ENCODE data around the gene TLCD1. TPM values are rescaled to one million over a fixed set of nuclear protein-coding genes. Genes with fewer than 3 reads are reported as not detected.

TLCD1 gene
- total RNA-seq, 2 donors from 2014 or later, result 2.0 to 3.1 TPM

- DNase-seq, result peak in 2 of 4 donors; percentile 19 to 39
- no peak for ATAC-seq
- TF ChIP-seq POLR2A (IDR thresholded peaks at IDR 0.05) (no peak), CTCF (IDR thresholded peaks at IDR 0.05) (no peak)
- Histone ChIP-seq H3K27ac (peak overlapping the region in 2 of 4 donors; percentile 71 to 79), H3K27me3 (peaks cover 0 to 3% of the 10 kb centered on the region in 2 donors), H3K36me3 (replicated peaks in 1 of 2; ENCODE audit: insufficient read depth in 1 of 2, low read depth in 2 of 2) (no peaks in the 10 kb centered on the region), H3K4me1 (peaks cover 14% of the 10 kb centered on the region), H3K4me3 (no peak overlapping the region), H3K9me3 (no peaks in the 10 kb centered on the region)
- intact Hi-C loops (cut with DNase I), result loop anchor here (5.0 kb wide), 1 partner anchor 50 kb away; the partner anchor contains the start of genes SDF2 and SUPT6H
- WGBS, 2 donors, result 50 to 61% methylated on average over 29 to 33 of the region's 34 CpGs
Observed at GRCh38 chr17:28712032-28712704, 13.9 kb downstream of the TLCD1 start.

- no peaks in the 10 kb centered on the region for H3K9me3 ChIP-seq
- WGBS, 2 donors, result 7 to 10% methylated on average over 20 of the region's 20 CpGs
- peak in 1 of 4 donors; percentile 25 for DNase-seq
- intact Hi-C loops (cut with DNase I), result loop anchor here (5.0 kb wide), 1 partner anchor 49 kb away; the partner anchor contains the start of genes SDF2 and SUPT6H
- peaks cover 14% of the 10 kb centered on the region for H3K4me1 ChIP-seq
- peak within 1 kb of the TSS in 1 of 2 donors; percentile 16 for H3K4me3 ChIP-seq
- no peaks in the 10 kb centered on the region for H3K36me3 ChIP-seq (replicated peaks in 1 of 2; ENCODE audit: insufficient read depth in 1 of 2, low read depth in 2 of 2)
- peak within 1 kb of the TSS; percentile 39 to 79 (median 56) for H3K27ac ChIP-seq
- TF ChIP-seq CTCF (IDR thresholded peaks at IDR 0.05) (no peak), POLR2A (IDR thresholded peaks at IDR 0.05) (no peak)
- no peak for ATAC-seq
- H3K27me3 ChIP-seq, result no peaks in the 10 kb centered on the region
Observed at GRCh38 chr17:28711723-28712031, 14.4 kb downstream of the TLCD1 start, which contains the start of gene PROCA1. TSS of gene PROCA1 (minus strand) at chr17:28711888. CDS start at chr17:28711660, 228 bp downstream.

- DNase-seq (peak; percentile 80 to 84 (median 82)), ATAC-seq (peak; percentile 94)
- WGBS, 2 donors, result 6 to 10% methylated on average over 16 to 73 of the region's 74 CpGs
- Histone ChIP-seq H3K4me1 (peaks cover 14% of the 10 kb centered on the region), H3K36me3 (replicated peaks in 1 of 2; ENCODE audit: insufficient read depth in 1 of 2, low read depth in 2 of 2) (no peaks in the 10 kb centered on the region), H3K4me3 (peak overlapping the region in 1 of 2 donors; percentile 16), H3K9me3 (no peaks in the 10 kb centered on the region), H3K27ac (peak overlapping the region; percentile 39 to 79 (median 56)), H3K27me3 (no peaks in the 10 kb centered on the region)
- no peak for TF ChIP-seq CTCF (IDR thresholded peaks at IDR 0.05)
- TF ChIP-seq POLR2A (IDR thresholded peaks at IDR 0.05), result peak; percentile 36 to 70 (median 69)
- intact Hi-C loops (cut with DNase I), result loop anchor here (5.0 kb wide), 1 partner anchor 49 kb away; the partner anchor contains the start of genes SDF2 and SUPT6H
Observed at GRCh38 chr17:28710861-28711722, 14.9 kb downstream of the TLCD1 start.

GRCh38 chr17:28707339-28707720 is 18.7 kb downstream of the TLCD1 start:
- no peak for TF ChIP-seq CTCF (IDR thresholded peaks at IDR 0.05)
- no peak for TF ChIP-seq POLR2A (IDR thresholded peaks at IDR 0.05)
- H3K36me3 ChIP-seq (replicated peaks in 1 of 2; ENCODE audit: insufficient read depth in 1 of 2, low read depth in 2 of 2), result peaks cover 0 to 6% of the 10 kb centered on the region in 2 donors
- no peak overlapping the region for H3K4me3 ChIP-seq
- no peak overlapping the region for H3K27ac ChIP-seq
- ATAC-seq (no peak), DNase-seq (no peak)
- no peaks in the 10 kb centered on the region for H3K9me3 ChIP-seq
- 62 to 74% methylated on average over 2 of the region's 2 CpGs for WGBS, 2 donors
- H3K27me3 ChIP-seq, result no peaks in the 10 kb centered on the region
- intact Hi-C loops (cut with DNase I), result no loop called here
- H3K4me1 ChIP-seq, result peaks cover 14% of the 10 kb centered on the region

All from body of pancreas (tissue), 4 donors.